K562 (cell line): ENCODE data around the gene CTXN1. TPM values are rescaled to one million over a fixed set of nuclear protein-coding genes. Genes with fewer than 3 reads are reported as not detected.

ENCODE experiments used
- BMI1 ChIP-seq: fragments of 150-350 bp; IDR thresholded peaks from 2 replicates; pipeline ENCODE4 v1.6.1; 2014; ENCODE audit warnings: low read length
- CCNT2 ChIP-seq: IDR thresholded peaks from 2 replicates; pipeline ENCODE4 v1.6.1; 2011; ENCODE audit warnings: borderline replicate concordance, low read depth, mild to moderate bottlenecking, moderate library complexity, mixed read lengths, low read length; ENCODE audit not compliant: insufficient read length; ENCODE audit errors: extremely low read depth
- CREB1 ChIP-seq, 2 experiments: sonication (generic) in 1 of 2; formaldehyde crosslinking in 1 of 2; IDR thresholded peaks; 2 replicates each; pipeline versions ENCODE4 v1.6.1 to v1.8.0; 2012 to 2022; ENCODE audit warnings: inconsistent platforms in 1 of 2, mild to moderate bottlenecking in 1 of 2, missing genetic modification reagents in 1 of 2, moderate library complexity in 1 of 2
- CXXC5 ChIP-seq: fragments of 250-450 bp; sonication (Bioruptor Pico); IDR thresholded peaks from 2 replicates; pipeline ENCODE4 v1.8.0; 2022; ENCODE audit warnings: inconsistent platforms, mild to moderate bottlenecking, moderate library complexity
- FOSL1 ChIP-seq: fragments of 200-800 bp; sonication (Bioruptor generic); conservative IDR thresholded peaks from 2 replicates; pipeline ENCODE4 v1.6.1; 2016; ENCODE audit warnings: missing genetic modification characterization, missing compliant biosample characterization
- FUS ChIP-seq: fragments of 200-400 bp; formaldehyde crosslinking; optimal IDR thresholded peaks from 2 replicates; pipeline ENCODE3; 2017; ENCODE audit warnings: low read depth, low read length
- GATAD2B ChIP-seq: fragments of 450-650 bp; IDR thresholded peaks from 2 replicates; pipeline ENCODE4 v1.6.1; 2017; ENCODE audit warnings: mild to moderate bottlenecking, borderline replicate concordance
- HDAC6 ChIP-seq: IDR thresholded peaks from 2 replicates; pipeline ENCODE4 v1.6.1; 2012; ENCODE audit warnings: low read depth, mild to moderate bottlenecking, control low read depth, inconsistent platforms, low read length, moderate library complexity
- IFI16 ChIP-seq: fragments of 250-450 bp; sonication (Bioruptor Pico); IDR thresholded peaks from 2 replicates; pipeline ENCODE4 v2.1.2; 2022; ENCODE audit warnings: mild to moderate bottlenecking, inconsistent platforms
- MTA2 ChIP-seq: fragments of 450-650 bp; IDR thresholded peaks from 2 replicates; pipeline ENCODE4 v1.6.1; 2016; ENCODE audit warnings: low read depth
- NFATC3 ChIP-seq: fragments of 450-650 bp; IDR thresholded peaks from 2 replicates; pipeline ENCODE4 v1.6.1; 2017; ENCODE audit warnings: mild to moderate bottlenecking
- NUFIP1 ChIP-seq: fragments of 450-650 bp; IDR thresholded peaks from 2 replicates; pipeline ENCODE4 v1.6.1; 2018; ENCODE audit not compliant: partially characterized antibody
- PRPF4 ChIP-seq: fragments of 200-400 bp; formaldehyde crosslinking; IDR thresholded peaks from one replicate; pipeline ENCODE4 v1.6.1; 2017; ENCODE audit warnings: low read length, low read depth, mild to moderate bottlenecking; ENCODE audit not compliant: insufficient read depth, poor library complexity, severe bottlenecking
- RAD51 ChIP-seq: fragments of 450-650 bp; IDR thresholded peaks from 2 replicates; pipeline ENCODE4 v1.7.1; 2016; ENCODE audit warnings: low read depth, mild to moderate bottlenecking, borderline replicate concordance
- SMARCA4 ChIP-seq: fragments of 450-650 bp; IDR thresholded peaks from 2 replicates; pipeline ENCODE4 v1.6.1; 2016
- SMC3 ChIP-seq: conservative IDR thresholded peaks from 2 replicates; pipeline ENCODE4 v1.6.1; 2011; ENCODE audit warnings: low read depth, low read length, improper control_type of control experiment; ENCODE audit not compliant: insufficient read depth
- ZNF75A ChIP-seq: fragments of 450-650 bp; formaldehyde crosslinking; IDR thresholded peaks from 2 replicates; pipeline ENCODE4 v1.4.0; 2020; ENCODE audit warnings: mild to moderate bottlenecking
- ZNF77 ChIP-seq: fragments of 250-450 bp; sonication (Bioruptor Pico); IDR thresholded peaks from 2 replicates; pipeline ENCODE4 v1.5.0; 2020
- ZNF830 ChIP-seq: fragments of 250-450 bp; sonication (Bioruptor Pico); IDR thresholded peaks from 2 replicates; pipeline ENCODE4 v1.5.0; 2021; ENCODE audit warnings: mild to moderate bottlenecking
- polyA plus RNA-seq, 8 experiments: library from polyadenylated mRNA; depleted of rRNA in 4 of 8; stranded (reverse) in 5 of 8; unstranded in 3 of 8; fragments of >200 nt; fragmentation: Nextera tagmentation in 2 of 8; fragmentation: Illumina TruSeq in 1 of 8; extraction: Ambion mirVana in 2 of 8; extraction: Trizol in 1 of 8; gene quantifications; 2 replicates each; pipeline versions ENCODE4 v1.2.1 to v1.2.3, GENCODE V29; 2011 to 2014; ENCODE audit warnings: inconsistent platforms in 1 of 8, missing spikeins in 1 of 8
- total RNA-seq, 7 experiments: library from RNA; depleted of rRNA in 6 of 7; stranded (reverse); fragments of >200 nt in 6 of 7; fragmentation: Illumina TruSeq in 2 of 7; extraction: Trizol in 2 of 7; gene quantifications; 2 replicates each; pipeline versions ENCODE4 v1.2.1 to v1.2.3, GENCODE V29; 2011 to 2021; ENCODE audit warnings: low replicate concordance in 1 of 7
- TF ChIP-seq, protein P1 (sequence below): fragments of 200-400 bp; formaldehyde crosslinking; IDR thresholded peaks from 2 replicates; pipeline ENCODE4 v1.6.1; 2017; ENCODE audit warnings: mild to moderate bottlenecking, low read depth, low read length, moderate library complexity
- TF ChIP-seq, protein P2 (sequence below): IDR thresholded peaks from 2 replicates; pipeline ENCODE4 v1.6.1; 2011; ENCODE audit not compliant: insufficient read length; ENCODE audit errors: extremely low read depth
- TF ChIP-seq, protein P3 (sequence below), 2 experiments: fragments of 450-650 bp in 1 of 2; sonication (generic) in 1 of 2; formaldehyde crosslinking in 1 of 2; IDR thresholded peaks in 1 of 2; conservative IDR thresholded peaks in 1 of 2; 2 replicates each; pipeline versions ENCODE4 v1.6.1 to v1.8.1; 2016 to 2023; ENCODE audit warnings: mild to moderate bottlenecking in 2 of 2, moderate library complexity in 2 of 2, inconsistent platforms in 1 of 2, missing genetic modification reagents in 1 of 2
- TF ChIP-seq, protein P4 (sequence below): fragments of 450-650 bp; IDR thresholded peaks from 2 replicates; pipeline ENCODE4 v1.6.1; 2018; ENCODE audit warnings: mild to moderate bottlenecking, low read depth; ENCODE audit not compliant: partially characterized antibody

CTXN1 gene
- total and polyA plus RNA-seq, 9 of the 15 experiments (the other 6 are each of a cell fraction or from before 2014, with no cell fraction given): 0.15 to 37.4 (median 1.8) TPM; not detected in 2

DNA sequence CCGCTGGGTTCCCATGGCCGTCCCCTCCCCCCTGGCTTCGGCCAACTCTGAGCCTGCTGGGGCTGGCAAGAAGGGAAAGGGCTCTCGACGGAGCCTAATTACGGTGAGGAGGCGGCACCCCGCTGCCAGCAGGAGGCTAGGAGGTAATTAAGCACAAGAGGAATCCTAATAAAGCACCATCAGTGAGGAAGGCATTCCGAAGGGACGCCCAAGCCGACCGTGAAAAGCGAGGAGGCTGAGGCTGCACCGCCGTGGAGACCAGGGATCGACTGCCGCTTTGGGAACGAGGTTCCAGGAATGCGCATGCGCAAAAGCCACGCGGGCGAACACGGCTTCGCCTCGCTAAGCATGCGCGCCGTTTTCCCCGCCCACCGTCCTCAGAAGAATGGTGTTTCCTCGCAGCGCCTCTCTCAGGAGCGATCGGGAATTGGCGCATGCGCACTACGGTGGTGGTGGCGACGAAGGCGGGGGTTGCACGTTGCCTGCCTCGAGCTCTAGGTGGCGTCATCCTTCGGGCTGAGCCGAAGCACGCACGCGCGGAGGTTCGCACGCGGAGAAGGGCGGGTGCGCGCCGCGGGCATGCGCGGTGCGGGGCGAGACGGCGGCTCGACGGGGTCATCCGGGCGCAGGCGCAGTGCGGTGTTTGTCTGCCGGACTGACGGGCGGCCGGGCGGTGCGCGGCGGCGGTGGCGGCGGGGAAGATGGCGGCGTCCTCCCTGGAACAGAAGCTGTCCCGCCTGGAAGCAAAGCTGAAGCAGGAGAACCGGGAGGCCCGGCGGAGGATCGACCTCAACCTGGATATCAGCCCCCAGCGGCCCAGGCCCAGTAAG, 22.5 kb downstream of the CTXN1 start, which contains the start of gene MAP2K7 (continued):
- TF ChIP-seq, protein P1, sequence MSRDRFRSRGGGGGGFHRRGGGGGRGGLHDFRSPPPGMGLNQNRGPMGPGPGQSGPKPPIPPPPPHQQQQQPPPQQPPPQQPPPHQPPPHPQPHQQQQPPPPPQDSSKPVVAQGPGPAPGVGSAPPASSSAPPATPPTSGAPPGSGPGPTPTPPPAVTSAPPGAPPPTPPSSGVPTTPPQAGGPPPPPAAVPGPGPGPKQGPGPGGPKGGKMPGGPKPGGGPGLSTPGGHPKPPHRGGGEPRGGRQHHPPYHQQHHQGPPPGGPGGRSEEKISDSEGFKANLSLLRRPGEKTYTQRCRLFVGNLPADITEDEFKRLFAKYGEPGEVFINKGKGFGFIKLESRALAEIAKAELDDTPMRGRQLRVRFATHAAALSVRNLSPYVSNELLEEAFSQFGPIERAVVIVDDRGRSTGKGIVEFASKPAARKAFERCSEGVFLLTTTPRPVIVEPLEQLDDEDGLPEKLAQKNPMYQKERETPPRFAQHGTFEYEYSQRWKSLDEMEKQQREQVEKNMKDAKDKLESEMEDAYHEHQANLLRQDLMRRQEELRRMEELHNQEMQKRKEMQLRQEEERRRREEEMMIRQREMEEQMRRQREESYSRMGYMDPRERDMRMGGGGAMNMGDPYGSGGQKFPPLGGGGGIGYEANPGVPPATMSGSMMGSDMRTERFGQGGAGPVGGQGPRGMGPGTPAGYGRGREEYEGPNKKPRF: no peak
- no peak for TF ChIP-seq MTA2
- TF ChIP-seq RAD51: no peak
- TF ChIP-seq CXXC5 (CRISPR knock-in tag): peak; percentile 78
- no peak for TF ChIP-seq ZNF830
- TF ChIP-seq BMI1: no peak
- 0 out of 2 replicates have a peak, but pooled peaks have one; percentile 10 for TF ChIP-seq SMC3
- TF ChIP-seq HDAC6: no peak
- no peak for TF ChIP-seq SMARCA4
- no peak for TF ChIP-seq ZNF77 (CRISPR knock-in tag)
- TF ChIP-seq FUS: no peak
- TF ChIP-seq ZNF75A (CRISPR knock-in tag): no peak
- TF ChIP-seq PRPF4: no peak
- TF ChIP-seq IFI16: no peak
- 0 out of 2 replicates have a peak, but pooled peaks have one; percentile 30 for TF ChIP-seq FOSL1
- TF ChIP-seq GATAD2B: no peak; the same call in 1 of the 2 replicates
- peak; percentile 79 for TF ChIP-seq CCNT2
- peak; percentile 59 for TF ChIP-seq CREB1 (IDR thresholded peaks at IDR 0.05)
- TF ChIP-seq CREB1 (CRISPR knock-in tag; IDR thresholded peaks at IDR 0.05): peak; percentile 72
- no peak for TF ChIP-seq NUFIP1
- TF ChIP-seq, protein P2, sequence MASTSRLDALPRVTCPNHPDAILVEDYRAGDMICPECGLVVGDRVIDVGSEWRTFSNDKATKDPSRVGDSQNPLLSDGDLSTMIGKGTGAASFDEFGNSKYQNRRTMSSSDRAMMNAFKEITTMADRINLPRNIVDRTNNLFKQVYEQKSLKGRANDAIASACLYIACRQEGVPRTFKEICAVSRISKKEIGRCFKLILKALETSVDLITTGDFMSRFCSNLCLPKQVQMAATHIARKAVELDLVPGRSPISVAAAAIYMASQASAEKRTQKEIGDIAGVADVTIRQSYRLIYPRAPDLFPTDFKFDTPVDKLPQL: no peak
- TF ChIP-seq, protein P3, sequence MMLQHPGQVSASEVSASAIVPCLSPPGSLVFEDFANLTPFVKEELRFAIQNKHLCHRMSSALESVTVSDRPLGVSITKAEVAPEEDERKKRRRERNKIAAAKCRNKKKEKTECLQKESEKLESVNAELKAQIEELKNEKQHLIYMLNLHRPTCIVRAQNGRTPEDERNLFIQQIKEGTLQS (IDR thresholded peaks at IDR 0.05): peak; percentile 65
- TF ChIP-seq, protein P3 (CRISPR knock-in tag; conservative IDR thresholded peaks at IDR 0.05): no peak
- TF ChIP-seq NFATC3: no peak
- TF ChIP-seq, protein P4, sequence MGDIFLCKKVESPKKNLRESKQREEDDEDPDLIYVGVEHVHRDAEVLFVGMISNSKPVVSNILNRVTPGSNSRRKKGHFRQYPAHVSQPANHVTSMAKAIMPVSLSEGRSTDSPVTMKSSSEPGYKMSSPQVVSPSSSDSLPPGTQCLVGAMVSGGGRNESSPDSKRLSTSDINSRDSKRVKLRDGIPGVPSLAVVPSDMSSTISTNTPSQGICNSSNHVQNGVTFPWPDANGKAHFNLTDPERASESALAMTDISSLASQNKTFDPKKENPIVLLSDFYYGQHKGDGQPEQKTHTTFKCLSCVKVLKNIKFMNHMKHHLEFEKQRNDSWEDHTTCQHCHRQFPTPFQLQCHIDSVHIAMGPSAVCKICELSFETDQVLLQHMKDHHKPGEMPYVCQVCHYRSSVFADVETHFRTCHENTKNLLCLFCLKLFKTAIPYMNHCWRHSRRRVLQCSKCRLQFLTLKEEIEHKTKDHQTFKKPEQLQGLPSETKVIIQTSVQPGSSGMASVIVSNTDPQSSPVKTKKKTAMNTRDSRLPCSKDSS: no peak
